ENCODE measurements around the gene SCNN1A.

Gene SCNN1A

DNA sequence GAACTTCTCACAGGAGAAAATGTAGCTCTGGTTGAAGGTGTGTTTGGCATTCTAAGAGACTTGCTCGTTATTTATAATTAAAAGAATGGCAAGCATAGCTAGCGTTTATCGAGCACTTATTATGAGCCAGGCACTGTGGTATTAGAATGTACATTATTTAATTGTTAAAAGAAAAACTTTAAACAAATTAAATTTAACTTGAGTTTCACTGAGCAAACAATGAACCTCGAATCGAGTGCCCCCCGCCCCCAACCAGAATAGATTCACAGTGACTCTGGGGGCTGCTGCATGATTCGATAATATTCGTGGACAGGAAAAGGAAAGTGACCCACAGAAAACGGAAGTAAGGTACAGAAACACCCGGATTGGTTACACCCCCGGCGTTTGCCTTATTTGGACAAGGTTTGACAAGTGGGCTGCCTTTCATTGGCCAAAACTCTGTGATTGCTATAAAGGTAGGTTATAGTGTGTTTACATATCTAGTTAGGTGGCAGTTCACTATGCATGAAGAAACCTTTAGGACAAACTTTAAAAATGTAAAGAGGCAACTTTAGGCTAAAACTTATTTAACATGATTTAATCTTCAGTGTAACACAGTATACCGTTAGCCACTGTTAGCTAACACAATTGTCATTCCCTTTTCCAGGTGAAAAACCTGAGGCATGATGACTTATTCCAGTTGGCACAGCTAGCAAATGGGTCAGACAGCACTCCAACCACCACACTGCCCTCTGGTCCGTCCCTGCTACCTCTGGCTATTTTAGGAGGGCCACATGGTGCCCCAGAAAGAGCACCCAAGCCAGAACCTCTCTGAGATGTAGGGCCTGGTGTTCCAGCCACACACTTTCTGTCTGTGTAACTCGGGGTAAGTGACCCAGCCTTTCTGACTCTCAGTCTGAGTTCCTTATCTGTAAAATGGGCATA lies 7.1 kb downstream of the SCNN1A start:
- DNase-seq: no peak

DNA sequence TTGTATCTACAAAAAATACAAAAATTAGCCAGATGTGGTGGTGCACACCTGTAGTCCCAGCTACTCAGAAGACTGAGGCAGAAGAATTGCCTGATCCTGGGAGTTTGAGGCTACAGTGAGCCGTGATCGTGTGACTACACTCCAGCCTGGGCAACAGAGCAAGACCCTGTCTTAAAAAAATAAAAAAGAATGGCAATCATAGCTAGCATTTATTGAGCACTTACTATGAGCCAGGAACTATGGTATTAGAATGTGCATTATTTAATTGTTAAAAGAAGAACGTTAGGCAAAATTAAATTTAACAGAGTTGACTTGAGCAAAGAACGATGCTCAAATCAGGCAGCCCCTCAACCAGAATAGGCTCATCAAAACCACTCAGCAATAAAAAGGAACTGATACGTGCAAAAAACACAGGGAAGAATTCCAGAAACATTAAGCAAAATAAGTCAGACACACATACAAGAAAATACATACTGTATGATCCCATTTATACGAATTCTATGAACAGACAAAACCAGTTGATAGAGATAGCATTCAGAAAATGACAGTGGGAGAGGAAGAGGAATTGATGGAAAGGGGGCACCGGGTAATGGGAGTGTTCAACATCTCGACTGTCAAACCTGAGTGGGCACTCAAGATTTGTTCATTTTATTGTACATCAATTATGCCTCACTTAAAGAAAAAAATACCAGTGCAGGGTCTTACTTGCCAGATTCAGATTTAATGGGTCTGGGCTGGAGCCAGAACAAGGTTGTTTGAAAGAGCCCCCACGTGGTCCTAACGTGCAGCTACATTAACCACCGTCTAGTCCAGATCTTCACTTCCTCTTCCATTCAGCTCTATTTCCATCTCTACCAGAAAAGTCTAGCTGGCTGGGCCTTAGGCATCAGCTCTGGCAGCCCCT lies 8.0 kb downstream of the SCNN1A start:
- no peak for DNase-seq

DNA sequence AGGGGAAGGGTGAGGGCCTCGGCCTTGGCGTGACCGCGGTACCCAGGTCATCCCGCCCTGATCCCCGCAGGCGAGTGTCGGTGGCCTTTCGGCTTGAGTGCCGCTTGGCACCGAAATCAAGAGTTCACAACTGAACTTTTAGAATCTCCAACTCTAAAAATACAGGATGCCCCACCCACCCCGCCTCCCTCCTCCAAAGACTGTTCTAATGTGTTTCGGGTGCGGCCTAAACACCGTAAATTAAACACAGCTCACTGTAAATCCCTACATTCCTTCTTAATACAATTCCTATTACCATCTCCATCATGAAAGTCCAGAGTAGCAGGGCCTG lies 11.4 kb downstream of the SCNN1A start:
- no peak for DNase-seq

DNA sequence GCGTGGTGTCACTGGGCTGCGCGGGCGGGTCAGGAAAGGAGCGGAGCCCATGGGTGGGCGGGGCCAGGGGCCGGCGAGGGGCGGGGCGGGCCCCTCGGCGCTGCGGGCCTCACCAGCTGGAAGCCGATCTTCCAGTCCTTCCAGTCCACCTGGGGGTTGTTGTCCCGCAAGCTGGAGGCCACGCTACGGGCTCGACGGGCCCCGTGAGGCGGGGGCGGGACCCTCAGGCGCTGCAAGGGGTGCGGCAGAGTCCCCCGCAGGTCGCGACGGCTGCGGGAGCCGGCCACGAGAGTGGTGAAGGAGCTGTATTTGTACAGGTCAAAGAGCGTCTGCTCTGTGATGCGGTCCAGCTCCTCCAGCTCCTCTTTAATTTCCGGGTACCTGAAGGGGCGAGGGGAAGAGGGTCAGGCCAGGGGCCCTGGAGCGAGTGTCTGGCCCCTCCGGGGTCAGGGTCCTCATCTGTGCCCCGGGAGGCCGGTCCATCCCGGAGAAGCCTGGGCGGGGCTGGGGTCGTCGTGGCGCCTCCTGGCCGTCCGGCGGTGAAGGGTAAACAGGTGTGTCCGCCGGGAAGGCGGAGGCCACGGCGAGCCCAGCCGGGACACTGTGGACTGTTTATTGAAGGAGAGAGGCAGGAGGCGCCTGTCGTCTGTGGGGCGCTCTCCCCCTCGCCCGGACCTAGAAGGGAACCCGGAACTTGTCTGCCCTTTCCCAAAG lies 11.9 kb downstream of the SCNN1A start:
- DNase-seq: peak; percentile 63

DNA sequence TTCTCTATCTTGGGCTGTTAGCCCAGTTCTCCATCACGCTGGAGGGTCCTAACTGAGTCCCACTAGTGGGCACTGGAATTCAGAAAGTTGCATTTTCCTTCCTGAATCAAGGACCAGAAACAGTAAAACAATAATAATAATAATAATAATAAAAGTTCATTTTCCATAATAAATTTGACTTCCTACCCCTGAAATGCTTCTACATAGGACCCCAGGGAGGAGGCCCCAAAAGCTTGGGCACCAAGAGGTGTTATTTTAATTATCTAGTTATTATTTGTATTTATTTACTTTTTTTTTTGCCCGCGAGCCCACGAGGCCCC lies 12.4 kb downstream of the SCNN1A start:
- no peak for DNase-seq

DNA sequence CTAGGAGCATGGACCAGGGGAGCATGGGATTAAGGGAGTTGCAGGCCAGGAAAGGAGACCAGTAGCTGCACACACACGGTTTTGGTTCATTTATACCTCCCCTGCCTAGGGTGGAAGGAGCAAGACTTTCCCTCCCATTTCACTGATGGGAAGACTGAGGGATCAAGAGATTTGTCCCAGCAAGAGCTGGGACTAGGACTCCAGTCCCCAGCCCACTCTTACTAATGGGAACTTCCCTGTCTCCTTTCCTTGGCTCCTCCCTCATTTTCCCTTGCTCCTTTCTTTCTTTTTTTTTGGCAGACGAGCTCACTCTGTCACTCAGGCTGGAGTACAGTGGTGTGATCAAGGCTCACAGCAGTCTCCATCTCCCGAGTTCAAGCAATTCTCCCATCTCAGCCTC lies 13.0 kb downstream of the SCNN1A start:
- DNase-seq: no peak

DNA sequence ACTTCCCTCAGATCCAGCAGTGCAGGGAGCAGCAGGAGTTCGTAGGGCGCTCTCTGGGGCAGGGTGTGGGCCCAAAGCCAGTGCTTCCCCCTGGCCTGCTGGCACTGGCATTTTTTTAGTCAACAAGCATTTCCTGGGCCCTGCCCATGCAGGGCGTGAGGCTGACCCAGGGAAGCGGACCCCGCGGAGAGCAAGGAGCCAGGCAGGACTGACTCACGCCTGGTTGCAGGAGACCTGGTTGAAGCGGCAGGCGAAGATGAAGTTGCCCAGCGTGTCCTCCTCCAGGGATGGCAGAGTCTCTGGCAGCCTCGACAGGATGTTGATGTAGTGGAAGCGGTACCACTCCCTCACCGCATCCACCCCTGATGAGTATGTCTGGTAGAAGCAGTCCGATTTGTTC lies 13.5 kb downstream of the SCNN1A start:
- no peak for DNase-seq

- no peak for DNase-seq
These were observed 14.5 kb downstream of the SCNN1A start for GRCh38 chr12:6360578-6361490.

- DNase-seq: no peak
These were observed 15.2 kb downstream of the SCNN1A start for GRCh38 chr12:6360080-6360571.

GRCh38 chr12:6358881-6359280 lies 16.5 kb downstream of the SCNN1A start:
- DNase-seq: no peak

GRCh38 chr12:6356374-6356820 lies 19.0 kb downstream of the SCNN1A start:
- DNase-seq: no peak

GRCh38 chr12:6355491-6356373 lies 19.6 kb downstream of the SCNN1A start:
- no peak for DNase-seq

GRCh38 chr12:6354495-6355393 lies 20.6 kb downstream of the SCNN1A start:
- no peak for DNase-seq

DNA sequence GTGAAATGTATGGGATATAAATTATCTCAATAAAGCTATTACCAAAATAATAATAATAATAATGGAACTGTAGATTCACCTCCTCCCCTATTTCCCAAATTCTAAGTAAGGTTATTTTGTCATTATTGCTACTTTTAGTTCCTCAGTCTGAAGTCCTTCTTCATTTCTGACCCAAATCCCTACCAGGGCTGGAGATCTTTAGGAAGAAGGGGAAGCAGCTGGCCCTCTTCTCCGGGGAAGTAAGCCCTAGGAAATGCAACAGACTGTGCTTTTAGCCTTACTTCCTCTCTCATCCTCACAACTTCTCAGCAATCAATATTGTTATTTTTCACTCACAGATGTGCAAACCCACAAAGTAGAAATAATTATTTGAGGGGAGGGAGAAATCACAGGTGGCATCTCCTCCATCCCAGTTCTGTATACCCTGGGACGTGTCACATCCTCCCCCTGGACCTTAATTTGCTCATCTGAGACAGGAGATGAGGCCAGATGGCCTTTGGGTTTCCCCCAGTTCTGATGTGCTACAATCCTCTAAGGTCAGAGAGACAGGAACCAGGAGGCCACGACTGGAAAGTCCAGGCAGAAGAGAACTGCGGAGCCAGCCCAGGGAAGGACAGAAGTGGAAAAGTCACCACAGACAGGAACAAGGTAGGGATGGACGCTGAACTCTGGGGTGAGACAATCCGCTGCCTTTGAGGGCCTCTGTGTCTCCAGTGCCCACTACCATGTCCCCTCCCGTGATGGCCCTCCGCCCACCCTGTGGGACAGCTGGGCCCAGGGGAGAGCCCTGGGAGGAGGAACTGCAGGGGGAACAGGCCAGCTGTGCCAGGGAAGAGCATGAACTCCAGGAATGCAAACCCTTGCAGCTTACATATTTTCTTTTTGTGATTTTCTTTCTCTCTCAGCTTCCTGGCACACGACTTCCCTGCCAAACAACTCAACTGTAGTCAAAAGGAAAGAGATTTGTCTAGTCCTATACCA lies 22.9 kb downstream of the SCNN1A start:
- DNase-seq: no peak

- DNase-seq: no peak
These were observed 23.7 kb downstream of the SCNN1A start for GRCh38 chr12:6351622-6352021.

GRCh38 chr12:6347367-6348338 lies 27.7 kb downstream of the SCNN1A start:
- DNase-seq: no peak

DNA sequence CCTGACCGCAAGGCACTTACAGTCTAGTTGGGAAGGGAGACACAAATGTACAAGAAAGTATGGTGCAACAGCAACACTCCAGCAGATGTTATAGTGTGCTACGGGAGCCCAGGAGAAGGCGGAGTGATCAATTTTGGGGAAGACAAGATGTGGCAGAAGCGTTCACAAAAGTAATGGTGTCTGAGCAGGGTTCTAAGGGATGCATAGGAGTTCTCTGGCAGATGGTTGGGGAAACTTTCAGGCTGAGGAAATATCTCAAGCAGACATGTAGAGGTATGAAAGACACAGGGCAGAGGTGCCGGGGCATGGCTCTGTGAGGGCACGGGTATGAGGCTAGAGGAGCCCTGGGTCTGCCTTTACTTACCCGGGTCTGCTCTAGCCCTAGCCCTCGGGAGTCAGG lies 28.4 kb downstream of the SCNN1A start:
- DNase-seq: no peak

All from T-helper 9 cell (primary cell).